BLaER1 (cell line): ENCODE data around the gene CPT1C.

Experiments
- H3K27ac ChIP-seq: shearing (Covaris generic); formaldehyde crosslinking; 2 replicates; pipeline ENCODE4 v1.8.1; 2022
- H3K27me3 ChIP-seq: shearing (Covaris generic); formaldehyde crosslinking; 2 replicates; pipeline ENCODE4 v1.8.1; 2022
- H3K36me3 ChIP-seq: shearing (Covaris generic); formaldehyde crosslinking; 2 replicates; pipeline ENCODE4 v1.8.1; 2022
- H3K4me1 ChIP-seq: shearing (Covaris generic); formaldehyde crosslinking; 2 replicates; pipeline ENCODE4 v1.8.1; 2022
- H3K4me2 ChIP-seq: shearing (Covaris generic); formaldehyde crosslinking; 2 replicates; pipeline ENCODE4 v1.8.1; 2022
- H3K4me3 ChIP-seq: shearing (Covaris generic); formaldehyde crosslinking; 2 replicates; pipeline ENCODE4 v1.8.1; 2022
- H3K9ac ChIP-seq: shearing (Covaris generic); formaldehyde crosslinking; 2 replicates; pipeline ENCODE4 v1.8.1; 2022
- H3K9me3 ChIP-seq: shearing (Covaris generic); formaldehyde crosslinking; 2 replicates; pipeline ENCODE4 v1.8.1; 2022
- H4K20me1 ChIP-seq: shearing (Covaris generic); formaldehyde crosslinking; 2 replicates; pipeline ENCODE4 v1.8.1; 2022
- Cebpa-rat ChIP-seq: shearing (Covaris generic); IDR thresholded peaks from 2 replicates; pipeline ENCODE4 v1.8.1; 2022

Gene CPT1C

GRCh38 chr19:49690656-49691242 lies at the start of gene CPT1C:
CPT1C (plus strand) TSS chr19:49691116; CDS start chr19:49692253, 1,137 bp downstream.
- Histone ChIP-seq H3K36me3 (peaks cover 41% of the 10 kb centered on the region), H3K4me1 (peaks cover 41% of the 10 kb centered on the region), H3K27me3 (peaks cover 28% of the 10 kb centered on the region), H3K9ac (no peak within 1 kb of the TSS), H3K27ac (no peak within 1 kb of the TSS), H3K4me2 (peak within 1 kb of the TSS; percentile 73), H3K9me3 (no peaks in the 10 kb centered on the region), H3K4me3 (peak within 1 kb of the TSS; percentile 60), H4K20me1 (peaks cover 45% of the 10 kb centered on the region)
- TF ChIP-seq Cebpa-rat, result no peak

- TF ChIP-seq Cebpa-rat, result no peak; the same call in 1 of the 2 replicates
- peaks cover 28% of the 10 kb centered on the region for H3K36me3 ChIP-seq
- peak within 1 kb of the TSS; percentile 97 for H3K27ac ChIP-seq
- H4K20me1 ChIP-seq, result peaks cover 39% of the 10 kb centered on the region
- peaks cover 60% of the 10 kb centered on the region for H3K4me1 ChIP-seq
- H3K9me3 ChIP-seq, result no peaks in the 10 kb centered on the region
- peak within 1 kb of the TSS; percentile 99 for H3K9ac ChIP-seq
- no peaks in the 10 kb centered on the region for H3K27me3 ChIP-seq
- H3K4me3 ChIP-seq, result peak within 1 kb of the TSS; percentile 97
- H3K4me2 ChIP-seq, result peak within 1 kb of the TSS; percentile 94
These were observed 49.0 kb upstream of the CPT1C start, which contains the start of gene SCAF1 for GRCh38 chr19:49641688-49642491. SCAF1 (plus strand) TSS chr19:49642209; CDS start chr19:49645027, 2,818 bp downstream.

GRCh38 chr19:49642492-49643035 lies 48.4 kb upstream of the CPT1C start:
- Histone ChIP-seq H3K36me3 (peaks cover 34% of the 10 kb centered on the region), H3K4me1 (peaks cover 57% of the 10 kb centered on the region), H4K20me1 (peaks cover 46% of the 10 kb centered on the region), H3K27ac (peak overlapping the region; percentile 97), H3K9ac (peak overlapping the region; percentile 99), H3K4me3 (peak overlapping the region; percentile 97), H3K27me3 (no peaks in the 10 kb centered on the region), H3K9me3 (no peaks in the 10 kb centered on the region), H3K4me2 (peak overlapping the region; percentile 93)
- TF ChIP-seq Cebpa-rat, result no peak

- peak overlapping the region; percentile 93 for H3K4me2 ChIP-seq
- peaks cover 48% of the 10 kb centered on the region for H3K4me1 ChIP-seq
- H3K9ac ChIP-seq, result peak overlapping the region; percentile 99
- no peaks in the 10 kb centered on the region for H3K9me3 ChIP-seq
- H3K4me3 ChIP-seq, result no peak overlapping the region
- H3K36me3 ChIP-seq, result peaks cover 43% of the 10 kb centered on the region
- TF ChIP-seq Cebpa-rat, result no peak
- no peak overlapping the region for H3K27ac ChIP-seq
- peaks cover 55% of the 10 kb centered on the region for H4K20me1 ChIP-seq
- H3K27me3 ChIP-seq, result no peaks in the 10 kb centered on the region
These were observed 47.5 kb upstream of the CPT1C start for GRCh38 chr19:49643466-49643865.

GRCh38 chr19:49645592-49645991 lies 45.3 kb upstream of the CPT1C start:
- peaks cover 34% of the 10 kb centered on the region for H3K4me1 ChIP-seq
- H3K4me2 ChIP-seq, result no peak overlapping the region
- H3K36me3 ChIP-seq, result peaks cover 65% of the 10 kb centered on the region
- H3K4me3 ChIP-seq, result no peak overlapping the region
- H4K20me1 ChIP-seq, result peaks cover 76% of the 10 kb centered on the region
- TF ChIP-seq Cebpa-rat, result no peak
- no peaks in the 10 kb centered on the region for H3K27me3 ChIP-seq
- no peak overlapping the region for H3K27ac ChIP-seq
- no peaks in the 10 kb centered on the region for H3K9me3 ChIP-seq
- 0 out of 2 replicates have a peak overlapping the region, but pooled peaks have one; percentile 29 for H3K9ac ChIP-seq

GRCh38 chr19:49645995-49646394 lies 44.9 kb upstream of the CPT1C start:
- 0 out of 2 replicates have a peak overlapping the region, but pooled peaks have one; percentile 29 for H3K9ac ChIP-seq
- TF ChIP-seq Cebpa-rat, result no peak
- H3K4me1 ChIP-seq, result peaks cover 32% of the 10 kb centered on the region
- no peaks in the 10 kb centered on the region for H3K9me3 ChIP-seq
- peaks cover 67% of the 10 kb centered on the region for H3K36me3 ChIP-seq
- H4K20me1 ChIP-seq, result peaks cover 77% of the 10 kb centered on the region
- H3K27me3 ChIP-seq, result no peaks in the 10 kb centered on the region
- no peak overlapping the region for H3K27ac ChIP-seq
- no peak overlapping the region for H3K4me2 ChIP-seq
- no peak overlapping the region for H3K4me3 ChIP-seq

- Histone ChIP-seq H3K36me3 (peaks cover 73% of the 10 kb centered on the region), H3K9ac (no peak overlapping the region), H3K4me3 (no peak overlapping the region), H4K20me1 (peaks cover 77% of the 10 kb centered on the region), H3K4me2 (no peak overlapping the region), H3K9me3 (no peaks in the 10 kb centered on the region), H3K4me1 (peaks cover 27% of the 10 kb centered on the region), H3K27ac (no peak overlapping the region), H3K27me3 (no peaks in the 10 kb centered on the region)
- TF ChIP-seq Cebpa-rat, result no peak
These were observed 44.3 kb upstream of the CPT1C start for GRCh38 chr19:49646586-49646985.

GRCh38 chr19:49651029-49651819 lies 39.7 kb upstream of the CPT1C start:
- Histone ChIP-seq H3K36me3 (peaks cover 98% of the 10 kb centered on the region), H3K9ac (no peak overlapping the region), H3K4me3 (no peak overlapping the region), H3K27me3 (no peaks in the 10 kb centered on the region), H3K4me2 (no peak overlapping the region), H3K4me1 (no peaks in the 10 kb centered on the region), H3K27ac (no peak overlapping the region), H3K9me3 (no peaks in the 10 kb centered on the region), H4K20me1 (peaks cover 86% of the 10 kb centered on the region)
- no peak for TF ChIP-seq Cebpa-rat

GRCh38 chr19:49651820-49652550 lies 38.9 kb upstream of the CPT1C start:
- Histone ChIP-seq H3K4me2 (no peak overlapping the region), H3K36me3 (peaks cover 98% of the 10 kb centered on the region), H4K20me1 (peaks cover 85% of the 10 kb centered on the region), H3K27me3 (no peaks in the 10 kb centered on the region), H3K4me3 (no peak overlapping the region), H3K9ac (no peak overlapping the region), H3K4me1 (no peaks in the 10 kb centered on the region), H3K9me3 (no peaks in the 10 kb centered on the region), H3K27ac (no peak overlapping the region)
- TF ChIP-seq Cebpa-rat, result no peak
